Left ventricle myocardium superior (tissue), 1 donor: Measurements from ENCODE around the gene ARRB1. TPM values are rescaled to one million over a fixed set of nuclear protein-coding genes. Genes with fewer than 3 reads are reported as not detected.

ENCODE experiments used
- ATAC-seq: fragments of 200-7000 bp; cut with Tn5 transposase; one replicate; pipeline ENCODE4 v1.9.1; 2020; ENCODE audit warnings: mild to moderate bottlenecking, moderate library complexity
- DNase-seq: peaks from one replicate; pipeline ENCODE4 v3.0.0-alpha.2; 2020
- intact Hi-C: fragments of 100-400 bp; cut with micrococcal nuclease; formaldehyde crosslinking; loops from one replicate; pipeline ENCODE4 v1.11.0; 2022
- total RNA-seq: library from RNA; stranded (reverse); fragmentation: NEBNext Ultra II Directional; extraction: Animal tissue kit (Norgen Biotek cat#: 25700); gene quantifications from one replicate; pipeline ENCODE4 v1.2.1, GENCODE V29; 2021
- donor health status: DM: no; HTN: yes; CAD: no; lungs with severe emphysema.

Gene ARRB1
- total RNA-seq, 1 donor from 2014 or later = 26.5 TPM

DNA sequence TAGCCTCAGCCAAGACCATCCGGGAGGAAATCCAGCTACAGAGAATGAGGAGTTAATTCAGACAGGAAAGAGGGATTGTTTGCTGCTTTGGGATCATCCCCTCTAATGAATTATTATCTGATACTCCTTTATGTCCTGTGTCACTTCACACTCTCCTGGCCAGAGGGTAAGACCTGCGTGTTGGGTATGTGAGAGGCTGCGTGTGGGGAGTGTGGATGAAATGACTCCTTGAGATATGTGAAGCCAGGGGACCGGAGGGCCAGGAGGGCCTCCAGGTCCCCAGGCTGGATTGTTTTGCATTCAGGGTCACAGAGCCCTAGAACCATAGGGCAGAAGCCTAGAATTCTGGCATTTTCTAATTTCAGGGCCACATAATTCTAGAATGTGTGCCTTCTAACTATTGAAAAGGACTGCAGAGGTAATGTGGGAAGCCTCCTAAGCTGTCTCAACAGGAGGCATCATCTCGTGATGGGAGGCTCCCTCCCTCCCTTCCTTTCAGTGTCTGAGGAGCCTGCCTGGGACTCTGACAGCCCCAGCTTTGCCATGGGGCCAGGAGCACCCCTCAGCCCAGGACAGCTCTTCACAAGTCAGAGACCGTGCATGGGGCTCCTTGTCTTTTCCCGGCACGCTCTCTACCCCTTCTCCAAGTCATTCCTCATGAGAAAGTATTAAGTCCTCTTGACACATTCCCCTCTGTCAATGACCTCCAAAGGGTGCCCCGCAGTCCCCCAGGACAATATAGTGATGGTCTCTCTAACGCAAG, 107.2 kb downstream of the ARRB1 start:
- intact Hi-C loops = loop anchor here (10.0 kb wide), 1 partner anchor 219 kb away; no protein-coding TSS in a partner anchor
- no peak for DNase-seq
- no peak for ATAC-seq

DNA sequence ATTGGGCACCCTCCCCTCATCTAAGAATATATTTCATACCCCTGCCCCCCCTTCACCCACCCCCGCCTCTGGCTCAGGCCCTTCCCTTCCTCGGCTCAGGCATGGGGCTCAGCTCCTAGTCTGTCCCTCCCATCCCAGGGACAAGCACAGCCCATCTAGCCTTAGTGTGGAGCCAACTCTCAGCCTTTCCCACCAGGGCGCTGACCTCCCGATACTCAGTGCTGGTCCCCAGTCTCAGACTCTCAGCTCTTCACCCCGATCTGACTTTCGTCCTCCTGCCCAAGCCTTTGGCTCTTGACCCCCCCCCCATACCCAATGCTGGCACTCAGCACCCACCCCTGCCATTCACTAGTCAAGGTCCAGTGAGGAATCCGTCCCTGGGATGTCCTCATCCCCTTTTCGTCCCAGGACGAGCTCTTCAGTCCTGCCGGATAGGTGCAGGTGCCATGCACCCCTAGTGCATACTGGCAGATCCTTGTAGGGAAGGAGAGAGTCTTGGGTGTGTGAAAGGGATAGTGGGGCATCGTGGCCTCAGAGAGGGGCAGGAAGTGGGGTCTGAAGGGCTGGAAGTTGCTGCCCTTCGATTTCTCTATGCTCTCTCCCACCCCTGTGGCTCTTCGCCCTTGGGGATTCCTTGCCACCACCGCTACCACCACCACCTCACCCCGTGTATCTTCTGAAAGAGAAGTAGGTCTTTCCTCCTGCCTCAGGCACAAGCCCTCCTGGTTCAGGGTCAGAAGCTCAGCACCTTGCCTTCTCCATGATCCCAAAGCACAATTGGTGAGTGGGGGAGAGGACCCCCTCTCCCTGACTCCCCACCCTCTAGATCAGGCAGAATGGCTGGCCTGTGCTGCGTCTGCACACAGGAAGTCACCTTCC, 108.5 kb downstream of the ARRB1 start:
- DNase-seq (no peak), ATAC-seq (no peak)
- intact Hi-C loops = loop anchor here (10.0 kb wide), 1 partner anchor 218 kb away; no protein-coding TSS in a partner anchor

DNA sequence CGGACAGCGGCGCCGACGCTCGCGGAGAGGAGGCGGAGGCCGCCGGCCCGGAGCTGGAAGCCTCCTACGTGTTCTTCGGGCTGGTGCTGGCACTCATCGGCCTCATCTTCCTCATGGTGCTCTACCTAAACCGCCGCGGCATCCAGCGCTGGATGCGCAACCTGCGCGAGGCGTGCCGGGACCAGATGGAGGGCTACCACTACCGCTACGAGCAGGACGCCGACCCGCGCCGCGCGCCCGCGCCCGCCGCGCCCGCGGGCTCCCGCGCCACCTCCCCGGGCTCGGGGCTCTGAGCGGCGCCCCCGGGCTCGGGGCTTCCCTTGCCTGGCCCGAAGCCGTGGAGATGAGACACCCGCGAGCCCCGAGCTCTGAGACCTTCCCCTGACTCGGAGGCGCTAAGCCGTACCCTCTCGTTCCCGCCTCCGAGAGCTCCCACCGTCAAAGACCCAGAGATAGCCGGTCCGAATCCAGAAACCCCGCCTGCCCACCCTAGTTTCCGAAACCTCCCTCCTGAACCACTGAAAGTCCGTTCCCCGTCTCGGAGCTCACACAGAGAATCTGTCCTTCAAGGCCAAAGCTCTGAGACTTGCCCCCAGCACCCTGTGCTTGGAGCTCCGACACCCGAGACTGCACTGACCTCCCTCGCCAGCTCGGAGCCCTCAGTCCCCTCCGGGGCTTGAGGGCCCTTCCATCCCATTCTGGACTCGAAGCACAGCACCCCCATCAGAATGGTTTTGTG, 109.4 kb downstream of the ARRB1 start:
- ATAC-seq = no peak
- no peak for DNase-seq
- intact Hi-C loops = loop anchor here (10.0 kb wide), 1 partner anchor 217 kb away; no protein-coding TSS in a partner anchor

DNA sequence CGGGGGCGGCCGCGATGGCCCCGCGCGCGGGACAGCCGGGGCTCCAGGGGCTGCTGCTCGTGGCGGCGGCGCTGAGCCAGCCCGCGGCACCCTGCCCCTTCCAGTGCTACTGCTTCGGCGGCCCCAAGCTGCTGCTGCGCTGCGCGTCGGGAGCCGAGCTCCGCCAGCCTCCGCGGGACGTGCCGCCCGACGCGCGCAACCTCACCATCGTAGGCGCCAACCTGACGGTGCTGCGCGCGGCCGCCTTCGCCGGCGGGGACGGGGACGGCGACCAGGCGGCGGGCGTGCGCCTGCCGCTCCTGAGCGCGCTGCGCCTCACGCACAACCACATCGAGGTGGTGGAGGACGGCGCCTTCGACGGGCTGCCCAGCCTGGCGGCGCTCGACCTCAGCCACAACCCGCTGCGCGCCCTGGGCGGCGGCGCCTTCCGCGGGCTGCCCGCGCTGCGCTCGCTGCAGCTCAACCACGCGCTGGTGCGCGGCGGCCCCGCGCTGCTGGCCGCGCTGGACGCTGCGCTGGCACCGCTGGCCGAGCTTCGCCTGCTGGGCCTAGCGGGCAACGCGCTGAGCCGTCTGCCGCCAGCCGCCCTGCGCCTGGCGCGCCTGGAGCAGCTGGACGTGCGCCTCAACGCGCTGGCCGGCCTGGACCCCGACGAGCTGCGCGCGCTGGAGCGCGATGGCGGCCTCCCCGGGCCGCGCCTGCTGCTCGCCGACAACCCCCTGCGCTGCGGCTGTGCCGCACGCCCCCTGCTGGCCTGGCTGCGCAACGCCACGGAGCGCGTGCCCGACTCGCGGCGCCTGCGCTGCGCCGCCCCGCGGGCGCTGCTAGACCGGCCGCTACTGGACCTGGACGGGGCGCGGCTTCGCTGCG, 110.2 kb downstream of the ARRB1 start:
- intact Hi-C loops = loop anchor here (10.0 kb wide), 1 partner anchor 216 kb away; no protein-coding TSS in a partner anchor
- peak; percentile 97 for ATAC-seq
- peak; percentile 92 for DNase-seq

DNA sequence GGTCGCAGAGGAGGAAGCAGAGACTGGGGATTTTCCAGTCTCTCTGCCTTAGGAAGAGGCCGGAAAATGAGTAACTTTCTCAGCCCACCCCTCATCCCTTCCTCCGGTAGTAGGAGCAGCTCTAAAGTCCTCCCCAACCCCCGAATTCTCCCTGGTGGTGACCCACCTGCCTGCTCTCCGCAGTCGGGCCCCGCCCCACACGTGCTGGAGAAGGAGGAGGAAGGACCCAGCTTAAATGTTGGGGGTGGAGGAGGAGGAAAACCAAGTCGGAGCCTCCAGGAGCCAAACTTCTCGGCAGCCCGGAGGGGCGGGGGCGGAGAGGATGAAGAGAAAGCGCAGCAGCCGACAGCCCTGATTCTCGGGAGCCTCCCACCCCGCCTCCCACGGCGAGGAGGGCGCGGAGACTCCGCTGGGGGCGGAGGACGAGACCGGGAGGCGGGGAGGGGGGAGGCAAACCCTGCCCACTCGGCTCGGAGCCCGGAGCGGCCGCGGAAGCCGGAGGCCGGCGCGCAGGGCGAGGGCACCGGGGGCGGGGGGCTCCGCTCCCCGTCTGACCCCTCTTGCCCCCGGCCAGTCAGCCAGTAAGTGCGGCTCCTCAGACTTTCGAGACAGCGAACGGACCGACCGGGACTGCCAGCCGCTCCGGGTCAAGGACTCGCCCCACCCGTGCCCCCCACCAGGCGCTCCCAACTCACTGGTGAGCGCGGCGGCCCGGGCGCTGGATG, 111.0 kb downstream of the ARRB1 start, which contains the start of gene TPBGL:
Gene TPBGL (plus strand): TSS at position 464 of the 725 bp plus-strand sequence. CDS start 276 bp downstream, outside the sequence.
- intact Hi-C loops = loop anchor here (10.0 kb wide), 1 partner anchor 216 kb away; no protein-coding TSS in a partner anchor
- DNase-seq (peak; percentile 51), ATAC-seq (peak; percentile 19)

DNA sequence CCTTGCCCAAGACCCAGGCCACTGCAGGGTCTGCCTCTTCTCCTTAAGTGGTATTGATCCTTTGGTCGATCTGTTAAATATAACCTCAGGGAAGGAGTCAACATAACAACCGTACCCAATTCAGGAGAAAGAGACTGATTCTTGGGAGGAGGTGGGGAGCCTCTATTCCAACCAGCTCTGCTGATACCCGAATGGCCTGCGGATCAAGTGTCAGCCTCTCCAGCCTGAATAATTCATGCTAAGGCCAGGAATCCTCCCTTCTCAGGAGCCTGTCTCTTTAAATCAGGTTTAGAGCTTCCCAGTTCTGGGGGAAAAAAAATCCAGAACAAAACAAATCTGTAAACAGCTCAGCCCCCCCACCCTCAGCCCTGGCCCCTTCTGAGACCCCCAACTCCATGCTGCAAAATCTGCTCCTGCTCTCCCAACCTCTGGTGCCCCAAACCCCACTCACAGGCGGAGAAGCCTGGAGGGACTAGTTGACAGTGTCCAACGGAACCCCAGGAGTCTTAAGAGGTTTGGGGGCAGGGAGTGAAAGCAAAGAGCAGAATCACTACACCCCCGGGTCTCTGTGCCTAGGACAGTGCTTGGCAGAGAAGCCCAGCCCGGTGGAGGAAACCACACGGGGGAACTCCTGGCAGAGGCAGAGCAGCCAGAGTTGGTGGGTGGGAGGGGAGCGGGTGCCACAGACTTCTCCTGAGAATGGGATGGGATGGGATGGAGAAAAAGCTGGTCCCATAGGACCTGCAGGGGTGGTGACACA, 111.8 kb downstream of the ARRB1 start:
- ATAC-seq = no peak
- intact Hi-C loops = loop anchor here (10.0 kb wide), 1 partner anchor 215 kb away; no protein-coding TSS in a partner anchor
- DNase-seq = no peak

DNA sequence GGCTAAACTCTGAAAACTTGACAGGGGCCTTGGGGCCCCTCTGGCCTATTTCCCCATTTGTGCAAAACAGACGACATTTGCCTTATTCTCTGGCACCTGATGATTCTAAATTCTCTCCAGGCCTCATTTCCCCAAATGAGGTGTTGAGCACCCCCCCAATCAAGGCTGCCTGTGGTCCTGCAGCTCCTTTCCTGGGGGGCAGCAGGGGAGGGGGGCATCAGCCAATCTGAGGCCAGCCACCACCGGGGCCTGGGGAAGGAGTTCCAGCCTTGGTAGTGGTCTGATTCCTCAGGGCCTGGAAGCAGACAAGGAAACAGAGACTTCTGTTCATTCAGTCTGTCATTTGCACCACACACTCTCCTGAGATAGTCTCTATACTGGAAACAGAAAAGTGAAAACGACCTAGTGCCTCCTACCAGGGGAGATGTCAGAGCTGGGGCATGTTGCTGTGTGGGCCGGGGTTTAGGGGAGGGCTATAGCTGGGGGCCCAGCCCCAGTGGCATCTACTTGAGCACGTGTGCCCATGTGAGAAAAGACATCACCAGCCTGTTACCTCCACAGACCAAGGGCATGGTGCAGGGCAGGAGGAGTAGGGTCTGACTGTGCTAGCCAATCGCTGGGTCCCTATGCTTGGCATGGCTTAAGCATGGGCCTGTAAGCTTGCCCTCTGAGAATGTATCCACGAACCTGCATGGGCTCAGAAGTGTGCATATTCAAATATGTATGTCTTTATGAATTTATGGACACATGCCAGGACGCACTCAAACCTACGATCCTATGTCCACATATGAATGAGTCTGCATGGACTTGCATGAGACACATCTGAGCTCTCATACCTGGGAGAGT, 112.6 kb downstream of the ARRB1 start:
- intact Hi-C loops = no loop called here
- DNase-seq (no peak), ATAC-seq (no peak)

DNA sequence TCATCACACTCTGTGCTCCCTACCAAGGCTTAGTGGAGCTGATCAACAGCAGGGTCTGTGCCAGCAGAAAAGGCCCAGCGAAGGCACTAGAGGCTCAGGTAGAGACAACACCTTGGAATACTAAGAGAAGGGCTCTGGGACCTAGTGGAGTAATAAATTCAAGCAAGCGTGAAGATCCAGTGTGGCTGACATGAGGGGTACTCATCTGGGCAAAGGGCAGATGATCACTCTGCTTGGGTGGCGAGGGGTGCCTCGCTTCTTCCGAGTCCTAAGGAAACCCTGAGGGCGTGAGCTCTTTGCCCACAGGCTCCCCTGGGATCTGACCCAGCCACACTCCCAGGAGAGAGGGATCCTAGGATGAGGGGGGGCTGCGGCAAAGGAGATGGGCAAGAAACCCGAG, 114.4 kb downstream of the ARRB1 start:
- ATAC-seq (no peak), DNase-seq (no peak)
- intact Hi-C loops = no loop called here

DNA sequence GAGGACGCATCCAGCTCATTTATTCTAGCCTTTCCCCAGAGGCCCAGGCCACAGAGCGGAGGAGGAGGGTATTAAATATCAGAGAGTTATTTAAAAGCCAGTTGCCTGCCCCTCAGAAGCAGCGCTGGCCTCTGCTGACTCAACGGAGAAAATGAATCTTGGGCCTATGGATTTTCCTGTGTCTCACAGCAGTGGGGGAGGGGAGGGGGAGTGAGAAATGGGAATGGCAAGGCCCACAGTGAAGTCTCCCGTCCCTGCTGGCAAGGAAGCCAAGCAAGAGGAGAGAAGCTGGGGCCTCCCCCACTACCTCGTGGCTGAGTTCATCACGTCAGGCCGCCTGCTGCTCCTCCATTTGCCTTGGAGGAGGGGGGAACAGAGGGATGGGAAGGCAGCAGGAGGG, 115.4 kb downstream of the ARRB1 start:
- DNase-seq (no peak), ATAC-seq (no peak)
- intact Hi-C loops = no loop called here

DNA sequence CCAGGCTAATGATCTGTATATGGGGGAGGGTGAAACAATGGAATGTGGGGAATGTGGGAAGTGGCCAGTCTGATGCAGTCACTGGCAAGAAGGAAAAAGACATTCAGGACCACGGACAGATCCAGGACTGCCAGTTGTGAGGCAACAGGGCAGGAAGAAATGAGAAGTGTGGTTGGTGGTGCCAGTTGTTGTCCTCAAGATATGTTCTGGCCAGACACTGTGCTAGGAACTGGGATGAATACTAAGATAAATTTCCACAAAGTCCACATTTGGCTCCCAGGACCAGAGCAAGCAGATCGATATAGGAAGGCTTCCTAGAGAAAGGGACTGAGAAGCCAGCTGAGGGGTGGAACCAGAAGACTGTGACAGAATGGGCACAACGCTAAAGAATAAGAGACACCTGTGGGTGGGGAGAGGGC, 117.7 kb downstream of the ARRB1 start:
- intact Hi-C loops = no loop called here
- ATAC-seq (no peak), DNase-seq (no peak)

DNA sequence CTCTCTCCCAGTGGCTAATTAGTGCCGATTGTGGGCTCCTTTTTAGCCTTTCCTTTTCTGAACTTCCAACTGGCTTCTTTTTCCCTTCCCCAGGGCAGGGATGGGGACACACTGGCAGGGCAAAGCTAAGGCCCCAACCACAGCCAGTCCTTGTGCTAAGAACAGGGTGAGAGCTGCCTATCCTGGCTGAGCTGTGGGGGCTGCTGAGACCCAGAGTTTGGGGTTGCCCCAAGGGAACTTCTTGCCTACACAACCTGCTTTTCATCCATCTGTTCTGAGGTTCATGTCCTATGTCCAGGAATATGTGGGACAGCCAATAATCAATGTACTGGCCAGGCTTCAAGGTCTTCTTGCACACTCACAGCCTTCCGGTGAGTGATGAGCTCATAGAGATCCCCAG, 120.8 kb downstream of the ARRB1 start:
- intact Hi-C loops = no loop called here
- DNase-seq (no peak), ATAC-seq (no peak)

DNA sequence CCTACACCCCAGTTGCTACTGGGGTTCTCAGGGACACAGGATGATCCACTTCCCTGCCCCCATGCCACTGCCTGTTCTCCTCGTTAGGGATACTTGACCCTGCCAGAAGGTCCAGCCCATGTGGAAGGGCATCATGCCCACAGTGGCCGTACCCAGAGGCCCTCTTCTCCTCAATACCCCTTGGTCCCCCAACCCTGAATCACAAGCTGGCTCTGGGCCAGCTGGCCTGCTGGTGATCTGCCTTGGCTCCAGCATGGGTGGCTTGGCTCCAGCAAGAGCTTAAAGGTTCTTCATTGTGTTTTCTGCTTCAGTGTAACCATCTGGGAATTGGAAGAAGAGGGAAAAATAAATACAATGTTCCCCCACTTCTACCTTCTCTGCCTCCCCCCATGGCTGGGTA, 122.0 kb downstream of the ARRB1 start:
- ATAC-seq (no peak), DNase-seq (no peak)
- intact Hi-C loops = no loop called here

DNA sequence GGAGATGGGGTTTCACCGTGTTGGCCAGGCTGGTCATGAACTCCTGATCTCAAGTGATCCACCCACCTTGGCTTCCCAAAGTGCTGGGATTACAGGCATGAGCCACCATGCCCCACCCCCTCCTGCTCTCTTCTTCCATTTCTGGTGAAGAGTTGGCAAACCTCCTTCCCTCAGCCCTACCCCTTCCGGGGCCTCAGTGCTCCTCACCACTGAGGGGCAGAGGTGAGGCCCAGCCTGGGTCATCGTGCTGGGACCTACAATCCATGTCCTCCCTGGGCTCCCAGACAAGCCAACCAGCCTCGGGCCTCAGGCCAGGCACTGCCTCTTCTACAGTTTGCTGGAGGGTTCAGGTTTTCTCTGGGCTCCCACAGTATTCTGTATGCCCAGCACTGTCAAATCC, 125.7 kb downstream of the ARRB1 start:
- no peak for ATAC-seq
- intact Hi-C loops = no loop called here

DNA sequence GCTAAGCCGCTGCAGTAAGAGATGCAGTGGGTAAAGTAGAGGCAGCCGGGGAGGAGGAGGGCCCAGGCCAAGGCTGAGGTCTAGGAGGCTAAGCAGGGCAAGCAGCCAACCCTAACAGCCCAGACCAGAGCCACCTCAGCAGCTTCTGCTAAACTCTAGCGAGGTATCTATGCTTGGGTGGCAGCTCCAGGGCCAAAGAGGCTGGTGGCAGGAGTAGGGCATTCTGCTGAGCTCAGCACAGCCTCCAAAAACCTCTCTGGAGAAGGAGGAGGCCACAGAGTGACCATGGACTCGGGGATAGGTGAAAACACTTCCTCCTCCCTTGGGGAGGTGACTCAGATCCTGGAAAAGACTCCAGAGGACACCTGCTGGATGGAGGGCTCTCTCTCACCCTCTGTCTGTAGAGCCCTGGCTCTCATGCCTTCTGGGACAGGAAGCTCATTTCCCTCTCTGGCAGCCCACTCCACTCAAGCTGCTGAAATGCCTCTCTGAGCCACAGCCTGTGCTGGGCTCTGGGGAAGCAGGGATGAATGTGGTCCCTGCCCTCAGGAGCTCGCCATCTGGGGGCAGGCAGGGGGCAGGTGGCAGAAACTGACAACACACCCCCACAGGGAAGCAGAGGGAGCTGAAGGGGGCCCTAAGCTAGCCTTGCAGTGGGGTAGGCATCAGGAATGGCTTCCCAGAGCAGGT, 127.4 kb downstream of the ARRB1 start:
- DNase-seq (no peak), ATAC-seq (no peak)
- intact Hi-C loops = no loop called here

More for the DNA sequence above, 125.7 kb downstream of the ARRB1 start:
- DNase-seq = no peak

DNA sequence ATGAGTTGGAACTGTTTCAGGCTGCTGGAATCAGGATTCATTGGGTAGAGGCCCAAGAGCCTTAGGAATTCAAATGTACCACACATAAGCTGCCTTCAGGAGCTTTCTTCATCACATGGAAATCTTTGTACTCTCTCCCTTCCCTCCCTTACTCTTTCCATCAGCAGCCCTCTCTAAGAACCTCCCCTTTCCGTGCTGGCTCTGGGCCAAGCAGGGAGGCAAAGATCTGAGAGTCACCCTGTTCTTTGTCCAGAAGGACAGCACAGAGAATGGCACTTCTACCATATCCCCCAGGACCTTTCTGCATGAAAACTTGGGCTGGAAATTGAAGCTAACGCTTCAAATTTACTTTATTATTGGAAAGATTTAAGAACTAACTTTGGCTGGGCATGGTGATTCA, 131.6 kb downstream of the ARRB1 start:
- intact Hi-C loops = no loop called here
- ATAC-seq (no peak), DNase-seq (no peak)

DNA sequence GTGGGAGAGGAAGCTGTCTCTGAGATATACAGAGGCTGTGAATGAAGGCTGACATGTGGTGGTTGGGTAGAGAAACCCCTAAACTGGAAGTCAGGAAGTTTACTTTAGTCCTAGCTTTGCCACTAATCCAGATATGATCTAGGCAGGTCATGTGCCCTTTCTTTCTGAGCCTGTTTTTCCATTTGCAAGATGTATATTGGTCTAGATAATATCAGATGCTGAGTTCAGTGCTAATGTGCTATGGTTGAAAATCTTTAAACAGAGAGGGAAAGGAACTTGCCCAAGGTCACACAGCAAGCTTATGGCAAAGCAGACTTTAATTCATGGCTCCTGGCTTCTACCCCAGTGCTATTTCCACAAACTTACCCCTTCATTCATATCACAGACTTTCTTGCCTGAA, 136.6 kb downstream of the ARRB1 start:
- ATAC-seq (no peak), DNase-seq (no peak)
- intact Hi-C loops = no loop called here
